Panc1 (cell line): ENCODE measurements around the gene EXD3. TPM values are rescaled to one million over a fixed set of nuclear protein-coding genes. Genes with fewer than 3 reads are reported as not detected.

Experiments used
- ATAC-seq: fragments of 200-7000 bp; cut with Tn5 transposase; 2 replicates; pipeline ENCODE4 v1.9.1; 2020; ENCODE audit warnings: mild to moderate bottlenecking, moderate library complexity
- BruUV-seq: library from RNA; stranded (reverse); fragments of 400-500 nt; replicated peaks from 2 replicates; lab custom pipeline; 2021; lab: Mats Ljungman, UMichigan
- CTCF ChIA-PET: fragments of 300-600 bp; sonication (Branson Sonifier 250); formaldehyde crosslinking; loops from one replicate; lab custom pipeline; 2022; ENCODE audit warnings: antibody characterized with exemption; lab: Charles Lee
- POLR2A ChIA-PET: fragments of 300-600 bp; sonication (Branson Sonifier 250); formaldehyde crosslinking; loops from one replicate; lab custom pipeline; 2022; ENCODE audit warnings: antibody characterized with exemption; lab: Charles Lee
- DNase-seq: peaks from one replicate; pipeline ENCODE4 v3.0.0-alpha.2; 2010; ENCODE audit warnings: low read depth, low spot score
- H3K27ac ChIP-seq: 2 replicates; pipeline ENCODE4 v1.5.1; 2011; ENCODE audit warnings: mild to moderate bottlenecking, low read length, inconsistent platforms
- H3K27me3 ChIP-seq: fragments of 200-500 bp; sonication (Bioruptor generic); 2 replicates; pipeline ENCODE4 v1.6.0; 2014; ENCODE audit warnings: low read length, inconsistent platforms; ENCODE audit not compliant: control insufficient read depth, insufficient read depth
- H3K36me3 ChIP-seq: fragments of 200-500 bp; sonication (Bioruptor generic); 2 replicates; pipeline ENCODE4 v1.5.1; 2014; ENCODE audit warnings: inconsistent platforms, mild to moderate bottlenecking, low read length, moderate library complexity; ENCODE audit not compliant: control insufficient read depth, insufficient read depth
- H3K4me1 ChIP-seq: 2 replicates; pipeline ENCODE4 v1.5.1; 2011; ENCODE audit warnings: inconsistent platforms, mild to moderate bottlenecking, low read length, moderate library complexity; ENCODE audit not compliant: control insufficient read depth, insufficient read depth
- H3K4me3 ChIP-seq, 2 experiments: 2 replicates each; pipeline ENCODE4 v1.5.1; 2011 to 2012; ENCODE audit warnings: low read depth in 2 of 2, low read length in 2 of 2, mild to moderate bottlenecking in 2 of 2, inconsistent platforms in 1 of 2, moderate library complexity in 1 of 2
- H3K9me3 ChIP-seq: fragments of 200-500 bp; sonication (Bioruptor generic); 2 replicates; pipeline ENCODE4 v1.5.1; 2014; ENCODE audit warnings: low read depth, mild to moderate bottlenecking, inconsistent platforms, low read length, moderate library complexity; ENCODE audit not compliant: control insufficient read depth, insufficient read depth
- CTCF ChIP-seq: fragments of 450-650 bp; IDR thresholded peaks from 2 replicates; pipeline ENCODE4 v1.5.1; 2017; ENCODE audit warnings: mild to moderate bottlenecking
- POLR2AphosphoS5 ChIP-seq: IDR thresholded peaks from 2 replicates; pipeline ENCODE4 v1.6.1; 2012; ENCODE audit warnings: mild to moderate bottlenecking, low read depth, low read length, moderate library complexity
- REST ChIP-seq, 2 experiments: IDR thresholded peaks; 2 replicates each; pipeline ENCODE4 v1.6.1; 2011 to 2012; ENCODE audit warnings: low read depth in 2 of 2, control low read depth in 1 of 2, low read length in 1 of 2, mild to moderate bottlenecking in 1 of 2, moderate library complexity in 1 of 2; ENCODE audit not compliant: insufficient read depth in 1 of 2
- SIN3A ChIP-seq: IDR thresholded peaks from 2 replicates; pipeline ENCODE4 v1.6.1; 2012; ENCODE audit warnings: low read depth, mild to moderate bottlenecking, low read length, moderate library complexity, borderline replicate concordance; ENCODE audit not compliant: insufficient read depth
- TCF7L2 ChIP-seq: IDR thresholded peaks from 2 replicates; pipeline ENCODE4 v1.6.1; 2011; ENCODE audit warnings: mild to moderate bottlenecking, low read depth, low read length, inconsistent platforms
- in situ Hi-C: cut with HindIII; loops from 2 replicates; pipeline ENCODE4 v1.10.0; 2016; ENCODE audit warnings: low sequenced_read_pairs, low pct_unique_long_range_greater_than_20kb
- intact Hi-C: fragments of 100-400 bp; cut with micrococcal nuclease; formaldehyde crosslinking; loops from one replicate; pipeline ENCODE4 v1.10.0; 2022; ENCODE audit not compliant: unreplicated experiment
- total RNA-seq: library from RNA; stranded (reverse); gene quantifications from one replicate; pipeline ENCODE4 v1.2.1, GENCODE V29; 2021; ENCODE audit not compliant: unreplicated experiment

The EXD3 gene
- total RNA-seq, 1 experiment from 2014 or later = 9.2 TPM

- Histone ChIP-seq H3K27ac (no peak overlapping the region), H3K9me3 (no peaks in the 10 kb centered on the region), H3K4me1 (peaks cover 9% of the 10 kb centered on the region), H3K36me3 (no peaks in the 10 kb centered on the region), H3K4me3 (no peak overlapping the region), H3K27me3 (no peaks in the 10 kb centered on the region)
- TSS peak; percentile 69 for BruUV-seq
- in situ Hi-C loops = no loop called here
- intact Hi-C loops = no loop called here
- POLR2A ChIA-PET = no interaction called here
- ATAC-seq (peak; percentile 25; the same call in 1 of the 2 replicates), DNase-seq (no peak)
- CTCF ChIA-PET = no interaction called here
- no peak for TF ChIP-seq POLR2AphosphoS5
- TF ChIP-seq CTCF = no peak
- TF ChIP-seq REST (IDR thresholded peaks at IDR 0.05; ENCODE audit: insufficient read depth in 1 of 2, low read depth in 2 of 2, low read length in 1 of 2) = no peak
- no peak for TF ChIP-seq SIN3A
- TF ChIP-seq TCF7L2 = no peak
Observed at GRCh38 chr9:137447722-137448601, 25.0 kb upstream of the EXD3 start.

GRCh38 chr9:137446851-137447471 is 24.0 kb upstream of the EXD3 start:
- CTCF ChIA-PET = no interaction called here

More at GRCh38 chr9:137446851-137447471, 24.0 kb upstream of the EXD3 start:
- ATAC-seq (0 out of 2 replicates have a peak, but pooled peaks have one; percentile 19), DNase-seq (no peak)
- no TSS peak for BruUV-seq
- H3K4me3 ChIP-seq = no peak overlapping the region
- no peaks in the 10 kb centered on the region for H3K36me3 ChIP-seq
- POLR2A ChIA-PET = no interaction called here
- H3K27ac ChIP-seq = no peak overlapping the region
- peaks cover 9% of the 10 kb centered on the region for H3K4me1 ChIP-seq
- TF ChIP-seq REST (IDR thresholded peaks at IDR 0.05; ENCODE audit: insufficient read depth in 1 of 2, low read depth in 2 of 2, low read length in 1 of 2) = no peak
- TF ChIP-seq CTCF = no peak
- no peak for TF ChIP-seq SIN3A
- no peak for TF ChIP-seq TCF7L2
- TF ChIP-seq POLR2AphosphoS5 = no peak
- in situ Hi-C loops (no loop called here), intact Hi-C loops (no loop called here)
- H3K27me3 ChIP-seq = no peaks in the 10 kb centered on the region
- H3K9me3 ChIP-seq = no peaks in the 10 kb centered on the region
